ENCODE data around the gene KCNMA1. TPM values are rescaled to one million over a fixed set of nuclear protein-coding genes. Genes with fewer than 3 reads are reported as not detected.

KCNMA1 gene
- polyA plus RNA-seq, 4 donors = 2.7 to 8.6 (median 7.7) TPM

- H3K9me3 ChIP-seq (ENCODE audit: control insufficient read depth in 2 of 2, insufficient read depth in 1 of 2, low read depth in 1 of 2, low read length in 1 of 2) = no peaks in the 10 kb centered on the region
- peaks cover 0 to 3% (median 0%) of the 10 kb centered on the region in 3 donors for H3K4me1 ChIP-seq (ENCODE audit: control insufficient read depth in 3 of 3, insufficient read depth in 2 of 3, low read depth in 1 of 3, low read length in 2 of 3)
- FAIRE-seq (no peak), DNase-seq (no peak)
- 94 to 98% (median 97%) methylated on average over 2 of the region's 2 CpGs for WGBS, 3 donors
- H3K27ac ChIP-seq (ENCODE audit: low read depth in 1 of 3, low read length in 2 of 3) = no peak overlapping the region
- H3K36me3 ChIP-seq (ENCODE audit: control insufficient read depth in 3 of 3, insufficient read depth in 2 of 3, low read depth in 1 of 3, low read length in 3 of 3) = no peaks in the 10 kb centered on the region
- no peak overlapping the region for H3K4me3 ChIP-seq (ENCODE audit: low read depth in 1 of 3, low read length in 3 of 3)
- no peaks in the 10 kb centered on the region for H3K27me3 ChIP-seq (ENCODE audit: control insufficient read depth in 3 of 3, insufficient read depth in 3 of 3, low read length in 3 of 3)
Measured at GRCh38 chr10:77471069-77471536, 166.5 kb downstream of the KCNMA1 start.

GRCh38 chr10:77467422-77467963 lies 170.1 kb downstream of the KCNMA1 start:
- DNase-seq (no peak), FAIRE-seq (no peak)
- H3K4me3 ChIP-seq (ENCODE audit: low read depth in 1 of 3, low read length in 3 of 3) = no peak overlapping the region
- no peaks in the 10 kb centered on the region for H3K27me3 ChIP-seq (ENCODE audit: control insufficient read depth in 3 of 3, insufficient read depth in 3 of 3, low read length in 3 of 3)
- no peaks in the 10 kb centered on the region for H3K36me3 ChIP-seq (ENCODE audit: control insufficient read depth in 3 of 3, insufficient read depth in 2 of 3, low read depth in 1 of 3, low read length in 3 of 3)
- no peak overlapping the region for H3K27ac ChIP-seq (ENCODE audit: low read depth in 1 of 3, low read length in 2 of 3)
- H3K4me1 ChIP-seq (ENCODE audit: control insufficient read depth in 3 of 3, insufficient read depth in 2 of 3, low read depth in 1 of 3, low read length in 2 of 3) = no peaks in the 10 kb centered on the region
- 65 to 74% (median 74%) methylated on average over 6 of the region's 6 CpGs for WGBS, 3 donors
- no peaks in the 10 kb centered on the region for H3K9me3 ChIP-seq (ENCODE audit: control insufficient read depth in 2 of 2, insufficient read depth in 1 of 2, low read depth in 1 of 2, low read length in 1 of 2)

DNA sequence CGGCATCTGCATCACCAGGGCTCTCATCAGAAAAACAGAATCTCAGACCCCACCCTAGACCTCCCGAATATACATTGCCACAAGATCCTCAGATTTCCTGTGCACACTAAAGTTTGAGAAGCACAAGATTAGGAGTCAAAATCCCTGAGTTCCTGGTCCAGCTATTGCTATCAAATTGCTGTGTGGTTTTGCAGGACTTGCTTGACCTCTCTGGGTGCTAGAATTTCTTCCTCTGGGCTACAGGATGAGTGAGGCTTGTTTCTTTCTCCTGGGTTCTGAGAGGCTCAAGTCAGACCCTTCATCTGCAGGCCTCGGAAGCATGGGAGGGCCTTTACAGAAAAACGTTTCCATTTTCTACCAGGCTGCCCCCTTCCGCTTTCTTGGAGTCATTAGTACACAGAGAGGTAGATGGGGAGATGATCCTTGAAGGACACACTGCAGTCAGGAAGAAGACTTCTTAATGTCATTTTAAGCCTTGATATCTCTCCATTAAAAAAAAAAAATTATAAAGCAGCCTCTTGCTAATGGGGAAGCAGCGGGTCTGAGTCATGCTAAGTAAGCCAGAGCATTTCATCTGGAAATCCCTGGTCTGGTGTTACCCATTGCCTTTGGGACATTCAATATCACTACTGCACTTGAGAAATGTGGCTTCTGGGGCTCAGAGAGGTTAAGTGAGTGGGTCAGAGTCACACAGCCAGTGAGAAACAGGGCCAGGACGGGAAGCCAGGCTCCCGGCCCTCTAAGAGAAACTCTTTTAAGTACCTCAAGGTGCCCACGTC lies 173.5 kb downstream of the KCNMA1 start:
- WGBS, 3 donors = 84 to 87% (median 86%) methylated on average over 9 of the region's 9 CpGs
- no peak overlapping the region for H3K4me3 ChIP-seq (ENCODE audit: low read depth in 1 of 3, low read length in 3 of 3)
- H3K27ac ChIP-seq (ENCODE audit: low read depth in 1 of 3, low read length in 2 of 3) = no peak overlapping the region
- H3K4me1 ChIP-seq (ENCODE audit: control insufficient read depth in 3 of 3, insufficient read depth in 2 of 3, low read depth in 1 of 3, low read length in 2 of 3) = no peaks in the 10 kb centered on the region
- H3K36me3 ChIP-seq (ENCODE audit: control insufficient read depth in 3 of 3, insufficient read depth in 2 of 3, low read depth in 1 of 3, low read length in 3 of 3) = no peaks in the 10 kb centered on the region
- DNase-seq (no peak), FAIRE-seq (no peak)
- no peaks in the 10 kb centered on the region for H3K9me3 ChIP-seq (ENCODE audit: control insufficient read depth in 2 of 2, insufficient read depth in 1 of 2, low read depth in 1 of 2, low read length in 1 of 2)
- no peaks in the 10 kb centered on the region for H3K27me3 ChIP-seq (ENCODE audit: control insufficient read depth in 3 of 3, insufficient read depth in 3 of 3, low read length in 3 of 3)

DNA sequence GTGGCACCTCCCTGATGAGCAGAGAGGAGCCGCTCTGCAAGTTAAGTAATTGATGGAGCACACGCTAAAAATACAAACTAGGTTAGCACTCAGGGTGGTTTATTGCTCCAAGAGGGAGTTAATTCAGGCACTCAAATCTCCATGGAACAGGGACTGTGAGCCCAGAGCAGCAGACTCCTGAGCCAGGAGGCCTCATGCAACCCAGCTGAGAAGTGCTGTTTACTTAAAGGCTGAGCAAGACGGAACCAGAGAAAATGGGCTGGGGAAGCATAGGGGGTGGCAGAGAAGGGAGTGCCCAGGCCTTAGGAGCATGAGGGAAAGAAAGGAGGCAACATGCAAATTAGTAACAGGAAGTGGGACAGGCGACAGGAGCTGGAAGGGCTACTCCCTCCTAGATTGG lies 174.1 kb downstream of the KCNMA1 start:
- WGBS, 3 donors = 45 to 48% (median 46%) methylated on average over 4 of the region's 4 CpGs
- H3K27ac ChIP-seq (ENCODE audit: low read depth in 1 of 3, low read length in 2 of 3) = no peak overlapping the region
- no peaks in the 10 kb centered on the region for H3K4me1 ChIP-seq (ENCODE audit: control insufficient read depth in 3 of 3, insufficient read depth in 2 of 3, low read depth in 1 of 3, low read length in 2 of 3)
- DNase-seq (peak in 1 of 2 donors; percentile 33), FAIRE-seq (no peak)
- no peaks in the 10 kb centered on the region for H3K9me3 ChIP-seq (ENCODE audit: control insufficient read depth in 2 of 2, insufficient read depth in 1 of 2, low read depth in 1 of 2, low read length in 1 of 2)
- H3K36me3 ChIP-seq (ENCODE audit: control insufficient read depth in 3 of 3, insufficient read depth in 2 of 3, low read depth in 1 of 3, low read length in 3 of 3) = no peaks in the 10 kb centered on the region
- no peaks in the 10 kb centered on the region for H3K27me3 ChIP-seq (ENCODE audit: control insufficient read depth in 3 of 3, insufficient read depth in 3 of 3, low read length in 3 of 3)
- no peak overlapping the region for H3K4me3 ChIP-seq (ENCODE audit: low read depth in 1 of 3, low read length in 3 of 3)

DNA sequence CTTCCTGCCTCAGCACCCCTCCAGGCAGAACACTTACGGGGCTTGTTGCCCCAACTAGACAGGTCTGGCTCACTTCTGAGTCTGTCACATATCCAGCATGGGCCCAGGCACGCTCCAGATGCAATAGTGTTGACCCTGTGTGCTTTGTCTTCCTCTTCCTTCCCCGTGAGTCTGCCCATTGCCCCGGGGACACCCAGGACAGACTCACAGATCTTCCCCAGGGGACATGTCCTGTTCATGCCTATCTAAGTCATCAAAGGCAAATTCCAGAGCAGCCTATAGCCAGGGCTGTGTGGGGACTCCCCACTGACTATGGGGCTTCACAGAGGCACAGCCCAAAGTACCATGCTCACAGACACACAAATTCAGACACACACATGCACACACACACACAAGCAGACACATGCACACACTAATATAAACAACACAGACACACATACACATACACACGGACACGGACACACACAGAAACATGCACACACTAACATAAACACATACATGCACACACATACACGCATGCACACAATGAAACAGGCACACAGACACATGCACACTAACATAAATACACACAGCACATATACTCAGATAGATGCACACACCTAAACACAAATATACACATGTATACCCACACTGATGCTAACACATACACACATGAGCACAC lies 175.8 kb downstream of the KCNMA1 start:
- Histone ChIP-seq H3K4me3 (ENCODE audit: low read depth in 1 of 3, low read length in 3 of 3) (no peak overlapping the region), H3K36me3 (ENCODE audit: control insufficient read depth in 3 of 3, insufficient read depth in 2 of 3, low read depth in 1 of 3, low read length in 3 of 3) (no peaks in the 10 kb centered on the region), H3K27ac (ENCODE audit: low read depth in 1 of 3, low read length in 2 of 3) (no peak overlapping the region), H3K4me1 (ENCODE audit: control insufficient read depth in 3 of 3, insufficient read depth in 2 of 3, low read depth in 1 of 3, low read length in 2 of 3) (no peaks in the 10 kb centered on the region), H3K27me3 (ENCODE audit: control insufficient read depth in 3 of 3, insufficient read depth in 3 of 3, low read length in 3 of 3) (no peaks in the 10 kb centered on the region), H3K9me3 (ENCODE audit: control insufficient read depth in 2 of 2, insufficient read depth in 1 of 2, low read depth in 1 of 2, low read length in 1 of 2) (no peaks in the 10 kb centered on the region)
- DNase-seq (no peak), FAIRE-seq (no peak)
- WGBS, 3 donors = 80 to 88% (median 84%) methylated on average over 7 of the region's 7 CpGs

GRCh38 chr10:77459905-77460304 lies 177.7 kb downstream of the KCNMA1 start:
- FAIRE-seq (no peak), DNase-seq (no peak)
- H3K9me3 ChIP-seq (ENCODE audit: control insufficient read depth in 2 of 2, insufficient read depth in 1 of 2, low read depth in 1 of 2, low read length in 1 of 2) = no peaks in the 10 kb centered on the region
- no peak overlapping the region for H3K4me3 ChIP-seq (ENCODE audit: low read depth in 1 of 3, low read length in 3 of 3)
- H3K27ac ChIP-seq (ENCODE audit: low read depth in 1 of 3, low read length in 2 of 3) = no peak overlapping the region
- 91 to 94% (median 91%) methylated on average over 3 of the region's 3 CpGs for WGBS, 3 donors
- no peaks in the 10 kb centered on the region for H3K27me3 ChIP-seq (ENCODE audit: control insufficient read depth in 3 of 3, insufficient read depth in 3 of 3, low read length in 3 of 3)
- no peaks in the 10 kb centered on the region for H3K36me3 ChIP-seq (ENCODE audit: control insufficient read depth in 3 of 3, insufficient read depth in 2 of 3, low read depth in 1 of 3, low read length in 3 of 3)
- no peaks in the 10 kb centered on the region for H3K4me1 ChIP-seq (ENCODE audit: control insufficient read depth in 3 of 3, insufficient read depth in 2 of 3, low read depth in 1 of 3, low read length in 2 of 3)

- no peak for DNase-seq
- no peak overlapping the region for H3K27ac ChIP-seq (ENCODE audit: low read depth in 1 of 3, low read length in 2 of 3)
- H3K27me3 ChIP-seq (ENCODE audit: control insufficient read depth in 3 of 3, insufficient read depth in 3 of 3, low read length in 3 of 3) = no peaks in the 10 kb centered on the region
- no peak for FAIRE-seq
- H3K9me3 ChIP-seq (ENCODE audit: control insufficient read depth in 2 of 2, insufficient read depth in 1 of 2, low read depth in 1 of 2, low read length in 1 of 2) = no peaks in the 10 kb centered on the region
- H3K4me1 ChIP-seq (ENCODE audit: control insufficient read depth in 3 of 3, insufficient read depth in 2 of 3, low read depth in 1 of 3, low read length in 2 of 3) = no peaks in the 10 kb centered on the region
- WGBS, 3 donors = 72 to 89% (median 87%) methylated on average over 3 of the region's 3 CpGs
- no peaks in the 10 kb centered on the region for H3K36me3 ChIP-seq (ENCODE audit: control insufficient read depth in 3 of 3, insufficient read depth in 2 of 3, low read depth in 1 of 3, low read length in 3 of 3)
- H3K4me3 ChIP-seq (ENCODE audit: low read depth in 1 of 3, low read length in 3 of 3) = no peak overlapping the region
Measured at GRCh38 chr10:77458986-77459590, 178.5 kb downstream of the KCNMA1 start.

DNA sequence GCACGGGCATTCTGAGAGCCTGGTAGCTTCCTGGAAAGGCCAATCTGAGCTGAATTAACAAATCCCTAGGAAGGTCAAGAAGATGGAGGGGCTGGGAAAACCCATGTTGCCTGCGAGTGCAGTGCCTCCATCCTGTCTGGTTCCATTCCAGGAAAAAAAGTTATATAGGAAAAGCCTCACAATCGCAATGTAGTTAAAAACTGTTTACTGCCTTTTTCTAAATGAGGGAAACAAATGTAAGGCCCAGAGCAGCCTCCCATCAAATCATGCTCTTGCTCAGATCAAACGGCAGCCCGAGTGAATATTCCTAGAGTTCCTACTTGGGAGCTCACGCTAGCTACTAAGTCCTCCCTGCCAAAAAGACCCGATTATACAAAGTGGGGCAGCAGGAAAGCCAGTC lies 179.9 kb downstream of the KCNMA1 start:
- no peak overlapping the region for H3K4me3 ChIP-seq (ENCODE audit: low read depth in 1 of 3, low read length in 3 of 3)
- no peaks in the 10 kb centered on the region for H3K27me3 ChIP-seq (ENCODE audit: control insufficient read depth in 3 of 3, insufficient read depth in 3 of 3, low read length in 3 of 3)
- FAIRE-seq (no peak), DNase-seq (no peak)
- 72 to 90% (median 86%) methylated on average over 7 of the region's 7 CpGs for WGBS, 3 donors
- no peak overlapping the region for H3K27ac ChIP-seq (ENCODE audit: low read depth in 1 of 3, low read length in 2 of 3)
- no peaks in the 10 kb centered on the region for H3K9me3 ChIP-seq (ENCODE audit: control insufficient read depth in 2 of 2, insufficient read depth in 1 of 2, low read depth in 1 of 2, low read length in 1 of 2)
- no peaks in the 10 kb centered on the region for H3K36me3 ChIP-seq (ENCODE audit: control insufficient read depth in 3 of 3, insufficient read depth in 2 of 3, low read depth in 1 of 3, low read length in 3 of 3)
- H3K4me1 ChIP-seq (ENCODE audit: control insufficient read depth in 3 of 3, insufficient read depth in 2 of 3, low read depth in 1 of 3, low read length in 2 of 3) = no peaks in the 10 kb centered on the region

Data from small intestine (tissue), 7 donors.